Middle frontal gyrus (tissue), 1 donor: Measurements from ENCODE around the gene RFPL2.

Source experiments
- DNase-seq: peaks from one replicate; pipeline ENCODE4 v3.0.0-alpha.2; 2015; ENCODE audit warnings: low spot score; ENCODE audit errors: extremely low spot score

Gene RFPL2

GRCh38 chr22:32204856-32205722 is at the start of gene RFPL2:
TSS of gene RFPL2 (minus strand) at chr22:32205073. CDS start at chr22:32202451, 2,622 bp downstream.
- DNase-seq = no peak

GRCh38 chr22:32249231-32249630 is 44.4 kb upstream of the RFPL2 start:
- no peak for DNase-seq

GRCh38 chr22:32248276-32248675 is 43.4 kb upstream of the RFPL2 start:
- no peak for DNase-seq

GRCh38 chr22:32246166-32246565 is 41.3 kb upstream of the RFPL2 start:
- no peak for DNase-seq

- no peak for DNase-seq
Measured at GRCh38 chr22:32245042-32245441, 40.2 kb upstream of the RFPL2 start.

GRCh38 chr22:32244547-32244946 is 39.7 kb upstream of the RFPL2 start:
- no peak for DNase-seq

- no peak for DNase-seq
Measured at GRCh38 chr22:32240461-32240860, 35.6 kb upstream of the RFPL2 start.

GRCh38 chr22:32237906-32238305 is 33.0 kb upstream of the RFPL2 start:
- no peak for DNase-seq

GRCh38 chr22:32236970-32237369 is 32.1 kb upstream of the RFPL2 start:
- DNase-seq = no peak

GRCh38 chr22:32233091-32233490 is 28.2 kb upstream of the RFPL2 start:
- DNase-seq = no peak

GRCh38 chr22:32232191-32232830 is 27.4 kb upstream of the RFPL2 start:
- DNase-seq = no peak

GRCh38 chr22:32226326-32227104 is 21.6 kb upstream of the RFPL2 start:
- no peak for DNase-seq

- DNase-seq = no peak
Measured at GRCh38 chr22:32222991-32223390, 18.1 kb upstream of the RFPL2 start.

GRCh38 chr22:32219026-32219425 is 14.2 kb upstream of the RFPL2 start:
- no peak for DNase-seq

- DNase-seq = no peak
Measured at GRCh38 chr22:32218470-32218869, 13.6 kb upstream of the RFPL2 start.

- no peak for DNase-seq
Measured at GRCh38 chr22:32217465-32217864, 12.6 kb upstream of the RFPL2 start.

- no peak for DNase-seq
Measured at GRCh38 chr22:32216911-32217310, 12.0 kb upstream of the RFPL2 start.

GRCh38 chr22:32211011-32211410 is 6.1 kb upstream of the RFPL2 start:
- no peak for DNase-seq

GRCh38 chr22:32208681-32209080 is 3.8 kb upstream of the RFPL2 start:
- no peak for DNase-seq

- DNase-seq = no peak
Measured at GRCh38 chr22:32207971-32208480, 3.2 kb upstream of the RFPL2 start.
